Uterus (tissue), 4 donors: ENCODE results near the gene BRS3. TPM values are rescaled to one million over a fixed set of nuclear protein-coding genes. Genes with fewer than 3 reads are reported as not detected.
"Not testable (repeated sequence)": the region's sequence is repeated elsewhere in the genome, so short reads cannot be mapped to it uniquely, and the experiment has no call there.

Experiments
- DNase-seq, 2 donors: peaks; one replicate each; pipeline ENCODE4 v3.0.0-alpha.2; 2019 to 2020
- H3K27ac ChIP-seq, 2 donors: fragments of 200-600 bp; sonication (generic); 1 replicate in 1 of 2; 2 replicates in 1 of 2; pipeline ENCODE4 v1.5.1; 2016 to 2018
- H3K27me3 ChIP-seq, 2 donors: fragments of 200-600 bp; sonication (generic); one replicate each; pipeline ENCODE4 v1.5.1; 2018 to 2019; ENCODE audit warnings: control low read depth in 1 of 2
- H3K36me3 ChIP-seq, 2 donors: fragments of 200-600 bp; sonication (generic); one replicate each; pipeline ENCODE4 v1.5.1; 2019; ENCODE audit warnings: control low read depth in 1 of 2
- H3K4me1 ChIP-seq, 2 donors: fragments of 200-600 bp; sonication (generic); one replicate each; pipeline ENCODE4 v1.5.1; 2018 to 2019; ENCODE audit warnings: control low read depth in 1 of 2
- H3K4me3 ChIP-seq, 2 donors: fragments of 200-600 bp; sonication (generic); 1 replicate in 1 of 2; 2 replicates in 1 of 2; pipeline ENCODE4 v1.5.1; 2018 to 2019; ENCODE audit warnings: mild to moderate bottlenecking in 1 of 2
- H3K9me3 ChIP-seq, 2 donors: fragments of 200-600 bp; sonication (generic); one replicate each; pipeline ENCODE4 v1.5.1; 2019; ENCODE audit warnings: control low read depth in 1 of 2
- POLR2A ChIP-seq, 2 donors: fragments of 450-650 bp; IDR thresholded peaks; one replicate each; pipeline ENCODE4 v1.6.1; 2016; ENCODE audit warnings: antibody characterized with exemption in 2 of 2, mild to moderate bottlenecking in 1 of 2, moderate library complexity in 1 of 2
- intact Hi-C: fragments of 100-400 bp; cut with DNase I; formaldehyde crosslinking; loops from one replicate; pipeline ENCODE4 v1.15.1; 2023; ENCODE audit warnings: low total_unique reads
- total RNA-seq, 4 donors: library from RNA; depleted of rRNA in 3 of 4; stranded (reverse); fragments of >200 nt in 3 of 4; gene quantifications; one replicate each; pipeline versions ENCODE4 v1.1.0 to v1.2.4, GENCODE V29; 2014 to 2023
- TF ChIP-seq, protein P1 (sequence below), 4 experiments: fragments of 200-600 bp in 2 of 4; fragments of 450-650 bp in 2 of 4; sonication (generic) in 2 of 4; IDR thresholded peaks; one replicate each; pipeline ENCODE4 v1.5.1; 2016 to 2019; ENCODE audit warnings: antibody characterized with exemption in 4 of 4, mild to moderate bottlenecking in 2 of 4, moderate library complexity in 1 of 4
- donor health status: DM: yes; HTN: yes; CAD: no.

Gene BRS3
- total RNA-seq, result 1 to 10 TPM in 1 of 4 donors, under 1 TPM in 1, not detected in 2; 0.28 to 1.0 TPM

- no peak for DNase-seq
- peaks cover 0 to 12% of the 10 kb centered on the region in 2 donors for H3K27me3 ChIP-seq
- intact Hi-C loops, result no loop called here
Observed at GRCh38 chrX:136487647-136488046, at the start of gene BRS3. TSS of gene BRS3 (plus strand) at chrX:136487947. CDS start at chrX:136488115, 168 bp downstream.

GRCh38 chrX:136438192-136438591 is 49.6 kb upstream of the BRS3 start:
- no peak for TF ChIP-seq POLR2A (IDR thresholded peaks at IDR 0.05)
- TF ChIP-seq, protein P1, sequence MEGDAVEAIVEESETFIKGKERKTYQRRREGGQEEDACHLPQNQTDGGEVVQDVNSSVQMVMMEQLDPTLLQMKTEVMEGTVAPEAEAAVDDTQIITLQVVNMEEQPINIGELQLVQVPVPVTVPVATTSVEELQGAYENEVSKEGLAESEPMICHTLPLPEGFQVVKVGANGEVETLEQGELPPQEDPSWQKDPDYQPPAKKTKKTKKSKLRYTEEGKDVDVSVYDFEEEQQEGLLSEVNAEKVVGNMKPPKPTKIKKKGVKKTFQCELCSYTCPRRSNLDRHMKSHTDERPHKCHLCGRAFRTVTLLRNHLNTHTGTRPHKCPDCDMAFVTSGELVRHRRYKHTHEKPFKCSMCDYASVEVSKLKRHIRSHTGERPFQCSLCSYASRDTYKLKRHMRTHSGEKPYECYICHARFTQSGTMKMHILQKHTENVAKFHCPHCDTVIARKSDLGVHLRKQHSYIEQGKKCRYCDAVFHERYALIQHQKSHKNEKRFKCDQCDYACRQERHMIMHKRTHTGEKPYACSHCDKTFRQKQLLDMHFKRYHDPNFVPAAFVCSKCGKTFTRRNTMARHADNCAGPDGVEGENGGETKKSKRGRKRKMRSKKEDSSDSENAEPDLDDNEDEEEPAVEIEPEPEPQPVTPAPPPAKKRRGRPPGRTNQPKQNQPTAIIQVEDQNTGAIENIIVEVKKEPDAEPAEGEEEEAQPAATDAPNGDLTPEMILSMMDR (IDR thresholded peaks at IDR 0.05), result no peak
- no peak for DNase-seq
- H3K4me3 ChIP-seq, result no peak overlapping the region
- no peak overlapping the region for H3K27ac ChIP-seq
- no peaks in the 10 kb centered on the region for H3K9me3 ChIP-seq
- H3K36me3 ChIP-seq, result no peaks in the 10 kb centered on the region
- H3K27me3 ChIP-seq, result no peaks in the 10 kb centered on the region
- no peaks in the 10 kb centered on the region for H3K4me1 ChIP-seq
- intact Hi-C loops, result no loop called here

More at GRCh38 chrX:136487647-136488046, at the start of gene BRS3:
- Histone ChIP-seq H3K36me3 (no peaks in the 10 kb centered on the region), H3K4me3 (no peak within 1 kb of the TSS), H3K9me3 (no peaks in the 10 kb centered on the region), H3K27ac (peak within 1 kb of the TSS in 1 of 2 donors; percentile 29), H3K4me1 (no peaks in the 10 kb centered on the region)
- no peak for TF ChIP-seq POLR2A (IDR thresholded peaks at IDR 0.05)
- TF ChIP-seq, protein P1 (IDR thresholded peaks at IDR 0.05), result no peak

DNA sequence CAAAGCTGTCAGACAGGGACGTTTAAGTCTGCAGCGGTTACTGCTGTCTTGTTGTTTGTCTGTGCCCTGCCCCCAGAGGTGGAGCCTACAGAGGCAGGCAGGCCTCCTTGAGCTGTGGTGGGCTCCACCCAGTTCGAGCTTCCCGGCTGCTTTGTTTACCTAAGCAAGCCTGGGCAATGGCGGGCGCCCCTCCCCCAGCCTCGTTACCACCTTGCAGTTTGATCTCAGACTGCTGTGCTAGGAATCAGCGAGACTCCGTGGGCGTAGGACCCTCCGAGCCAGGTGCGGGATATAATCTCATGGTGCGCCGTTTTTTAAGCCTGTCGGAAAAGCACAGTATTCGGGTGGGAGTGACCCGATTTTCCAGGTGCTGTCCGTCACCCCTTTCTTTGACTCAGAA is 42.1 kb upstream of the BRS3 start:
- H3K4me3 ChIP-seq, H3K9me3 ChIP-seq, H3K4me1 ChIP-seq, intact Hi-C loops, H3K27me3 ChIP-seq, H3K36me3 ChIP-seq, H3K27ac ChIP-seq, DNase-seq: not testable (repeated sequence)

GRCh38 chrX:136446208-136446607 is 41.5 kb upstream of the BRS3 start:
- intact Hi-C loops, result no loop called here
- TF ChIP-seq, protein P1 (IDR thresholded peaks at IDR 0.05), result no peak
- TF ChIP-seq POLR2A (IDR thresholded peaks at IDR 0.05), result no peak
- Histone ChIP-seq H3K36me3 (no peaks in the 10 kb centered on the region), H3K9me3 (no peaks in the 10 kb centered on the region), H3K27me3 (no peaks in the 10 kb centered on the region), H3K27ac (no peak overlapping the region), H3K4me3 (no peak overlapping the region), H3K4me1 (no peaks in the 10 kb centered on the region)
- no peak for DNase-seq

DNA sequence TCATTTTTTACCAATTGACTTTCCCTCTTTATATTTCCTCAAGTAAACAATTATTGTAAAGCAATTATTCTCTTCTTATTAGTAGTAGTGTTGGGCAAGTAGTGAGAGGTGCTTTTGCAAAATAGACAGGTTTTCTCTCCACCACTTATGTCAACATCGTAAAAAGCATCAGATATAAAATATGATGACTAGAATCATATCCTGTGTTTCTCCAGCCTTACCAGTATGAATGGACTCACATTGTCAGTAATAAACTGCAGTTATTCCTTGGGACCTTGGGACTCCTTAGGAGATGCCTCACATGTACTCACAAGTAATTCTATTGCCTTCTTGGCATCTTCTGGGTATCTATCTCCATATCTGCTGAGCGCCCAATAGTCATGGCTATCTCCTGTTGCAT is 40.4 kb upstream of the BRS3 start:
- TF ChIP-seq, protein P1 (IDR thresholded peaks at IDR 0.05), result no peak
- TF ChIP-seq POLR2A (IDR thresholded peaks at IDR 0.05), result no peak
- H3K27ac ChIP-seq, result no peak overlapping the region
- no peak overlapping the region for H3K4me3 ChIP-seq
- H3K36me3 ChIP-seq, result no peaks in the 10 kb centered on the region
- H3K27me3 ChIP-seq, result no peaks in the 10 kb centered on the region
- H3K4me1 ChIP-seq, result no peaks in the 10 kb centered on the region
- H3K9me3 ChIP-seq, result no peaks in the 10 kb centered on the region
- intact Hi-C loops, result no loop called here
- no peak for DNase-seq

GRCh38 chrX:136447968-136448367 is 39.8 kb upstream of the BRS3 start:
- no peak for DNase-seq
- no peaks in the 10 kb centered on the region for H3K4me1 ChIP-seq
- no peaks in the 10 kb centered on the region for H3K27me3 ChIP-seq
- H3K4me3 ChIP-seq, result no peak overlapping the region
- no peak for TF ChIP-seq POLR2A (IDR thresholded peaks at IDR 0.05)
- TF ChIP-seq, protein P1 (IDR thresholded peaks at IDR 0.05), result no peak
- no peaks in the 10 kb centered on the region for H3K36me3 ChIP-seq
- no peak overlapping the region for H3K27ac ChIP-seq
- H3K9me3 ChIP-seq, result no peaks in the 10 kb centered on the region
- intact Hi-C loops, result no loop called here
